Astrocyte of the cerebellum (primary cell): ENCODE data around the gene AATK.

Experiments used
- DNase-seq: peaks from one replicate; pipeline ENCODE4 v3.0.0-alpha.2; 2011; ENCODE audit warnings: low read depth
- H3K4me3 ChIP-seq: 2 replicates; pipeline ENCODE4 v1.5.1; 2011; ENCODE audit warnings: mild to moderate bottlenecking, low read depth, low read length, moderate library complexity
- in situ Hi-C: cut with HindIII; loops from 2 replicates; pipeline ENCODE4 v1.10.0; 2017; ENCODE audit warnings: low sequenced_read_pairs
- TF ChIP-seq, protein P1 (sequence below): IDR thresholded peaks from 2 replicates; pipeline ENCODE4 v1.5.1; 2012; ENCODE audit warnings: low read length, low read depth, moderate library complexity, mild to moderate bottlenecking; ENCODE audit errors: missing control alignments

AATK gene

GRCh38 chr17:81118308-81119221 lies 47.5 kb downstream of the AATK start:
- DNase-seq = no peak
- peak overlapping the region; percentile 40 for H3K4me3 ChIP-seq
- in situ Hi-C loops = no loop called here
- TF ChIP-seq, protein P1, sequence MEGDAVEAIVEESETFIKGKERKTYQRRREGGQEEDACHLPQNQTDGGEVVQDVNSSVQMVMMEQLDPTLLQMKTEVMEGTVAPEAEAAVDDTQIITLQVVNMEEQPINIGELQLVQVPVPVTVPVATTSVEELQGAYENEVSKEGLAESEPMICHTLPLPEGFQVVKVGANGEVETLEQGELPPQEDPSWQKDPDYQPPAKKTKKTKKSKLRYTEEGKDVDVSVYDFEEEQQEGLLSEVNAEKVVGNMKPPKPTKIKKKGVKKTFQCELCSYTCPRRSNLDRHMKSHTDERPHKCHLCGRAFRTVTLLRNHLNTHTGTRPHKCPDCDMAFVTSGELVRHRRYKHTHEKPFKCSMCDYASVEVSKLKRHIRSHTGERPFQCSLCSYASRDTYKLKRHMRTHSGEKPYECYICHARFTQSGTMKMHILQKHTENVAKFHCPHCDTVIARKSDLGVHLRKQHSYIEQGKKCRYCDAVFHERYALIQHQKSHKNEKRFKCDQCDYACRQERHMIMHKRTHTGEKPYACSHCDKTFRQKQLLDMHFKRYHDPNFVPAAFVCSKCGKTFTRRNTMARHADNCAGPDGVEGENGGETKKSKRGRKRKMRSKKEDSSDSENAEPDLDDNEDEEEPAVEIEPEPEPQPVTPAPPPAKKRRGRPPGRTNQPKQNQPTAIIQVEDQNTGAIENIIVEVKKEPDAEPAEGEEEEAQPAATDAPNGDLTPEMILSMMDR = no peak

DNA sequence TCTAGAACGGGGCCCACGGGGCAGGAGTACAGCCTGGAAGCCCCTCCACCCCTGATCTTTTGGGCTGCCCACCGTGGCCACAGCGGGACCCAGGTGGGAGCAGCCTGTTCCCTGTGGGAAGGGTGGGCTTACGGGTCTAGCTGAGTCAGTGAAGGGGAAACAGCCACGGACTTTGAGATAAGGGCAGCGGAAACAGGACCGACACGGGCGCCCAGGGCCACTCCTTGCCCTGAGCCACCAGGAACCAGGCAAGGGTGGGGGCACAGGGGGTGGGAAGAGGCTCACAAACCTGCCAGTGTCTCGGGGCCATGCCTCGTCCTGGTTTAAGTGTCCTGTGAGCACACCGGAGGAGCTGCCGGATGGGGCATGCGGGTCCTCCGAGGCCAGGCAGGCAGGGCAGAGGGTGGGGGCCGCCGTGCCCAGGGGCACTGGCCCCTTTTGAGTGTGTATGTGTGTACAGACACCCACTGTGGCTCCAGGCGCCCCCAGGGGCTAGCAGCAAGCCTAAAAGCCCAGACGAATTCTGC lies 48.3 kb downstream of the AATK start:
- H3K4me3 ChIP-seq = no peak overlapping the region

GRCh38 chr17:81116704-81117103 lies 49.3 kb downstream of the AATK start:
- no peak overlapping the region for H3K4me3 ChIP-seq
- in situ Hi-C loops = no loop called here
- no peak for DNase-seq
- TF ChIP-seq, protein P1 = no peak

More for the DNA sequence above, 48.3 kb downstream of the AATK start:
- TF ChIP-seq, protein P1 = no peak
- in situ Hi-C loops = no loop called here
- DNase-seq = no peak

GRCh38 chr17:81115749-81116464 lies 50.1 kb downstream of the AATK start:
- TF ChIP-seq, protein P1 = no peak
- no peak overlapping the region for H3K4me3 ChIP-seq
- in situ Hi-C loops = no loop called here
- no peak for DNase-seq

- H3K4me3 ChIP-seq = no peak overlapping the region
- DNase-seq = no peak
- in situ Hi-C loops = no loop called here
- TF ChIP-seq, protein P1 = no peak
These were observed 50.8 kb downstream of the AATK start for GRCh38 chr17:81115219-81115618.

DNA sequence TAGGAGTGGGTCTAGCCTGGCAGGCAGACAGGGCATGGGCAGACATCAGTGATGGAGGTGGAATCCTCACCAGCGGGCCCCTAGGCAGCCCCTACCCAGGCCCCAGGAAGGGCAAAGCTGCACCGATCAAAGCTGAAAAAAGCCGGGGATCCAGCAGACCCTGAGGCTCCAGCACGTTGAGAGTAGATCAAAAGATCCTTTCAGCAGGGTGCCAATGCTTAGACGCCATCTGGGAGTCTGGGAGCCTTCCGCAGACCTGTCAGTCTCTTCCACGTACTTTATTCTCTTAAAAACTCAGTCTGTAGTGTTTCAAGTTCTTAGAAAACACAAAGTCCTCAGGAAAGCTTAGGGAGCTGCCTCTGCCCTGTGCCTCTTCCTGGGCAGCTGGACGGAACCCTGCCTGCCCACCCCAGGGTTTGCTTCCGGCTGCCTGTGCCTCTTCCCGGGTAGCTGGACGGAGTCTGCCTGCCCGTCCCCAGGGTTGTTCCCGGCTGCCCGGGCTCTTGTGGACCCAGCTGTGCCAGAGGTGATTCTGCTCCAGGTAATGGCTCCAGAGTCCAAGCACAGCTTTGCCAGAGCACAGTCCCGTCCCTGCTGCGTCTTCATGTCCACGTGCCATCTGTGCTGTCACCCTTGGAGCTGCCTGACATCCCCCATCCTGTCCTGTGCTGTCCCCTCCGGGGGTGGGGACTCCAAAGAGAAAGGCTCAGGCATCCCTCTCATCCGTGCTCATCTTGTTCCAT lies 51.5 kb downstream of the AATK start:
- in situ Hi-C loops = loop anchor here (5.0 kb wide), 1 partner anchor 92 kb away; no protein-coding TSS in a partner anchor
- TF ChIP-seq, protein P1 = no peak
- H3K4me3 ChIP-seq = no peak overlapping the region
- DNase-seq = no peak
